Epidermal melanocyte (primary cell): ENCODE data around the gene KRTAP12-2.
"Not testable (repeated sequence)": the region's sequence is repeated elsewhere in the genome, so short reads cannot be mapped to it uniquely, and the experiment has no call there.

Source experiments
- DNase-seq: peaks from one replicate; pipeline ENCODE4 v3.0.0; 2011; ENCODE audit warnings: low spot score; ENCODE audit not compliant: insufficient read length

The KRTAP12-2 gene

GRCh38 chr21:44685050-44685449, 18.3 kb upstream of the KRTAP12-2 start:
- not testable (repeated sequence) for DNase-seq

DNA sequence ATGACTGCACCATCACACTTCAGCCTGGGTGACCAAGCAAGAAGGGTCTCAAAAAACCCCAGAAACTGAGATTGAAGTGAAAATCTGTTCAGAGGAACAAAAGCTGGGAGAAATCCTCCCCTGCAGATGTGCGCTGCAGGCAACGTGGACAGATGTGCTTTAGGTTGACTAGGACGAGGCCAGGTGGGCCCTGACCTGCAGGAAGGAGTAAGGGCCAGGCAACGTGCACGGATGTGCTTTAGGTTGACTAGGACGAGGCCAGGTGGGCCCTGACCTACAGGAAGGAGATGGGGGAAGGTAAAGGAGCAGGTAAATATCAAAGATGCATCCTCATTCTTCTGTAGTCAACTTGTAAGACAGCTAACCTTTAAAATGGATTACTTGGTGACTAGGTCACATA, 17.8 kb upstream of the KRTAP12-2 start:
- DNase-seq, result no peak

GRCh38 chr21:44684077-44684476, 17.4 kb upstream of the KRTAP12-2 start:
- no peak for DNase-seq

DNA sequence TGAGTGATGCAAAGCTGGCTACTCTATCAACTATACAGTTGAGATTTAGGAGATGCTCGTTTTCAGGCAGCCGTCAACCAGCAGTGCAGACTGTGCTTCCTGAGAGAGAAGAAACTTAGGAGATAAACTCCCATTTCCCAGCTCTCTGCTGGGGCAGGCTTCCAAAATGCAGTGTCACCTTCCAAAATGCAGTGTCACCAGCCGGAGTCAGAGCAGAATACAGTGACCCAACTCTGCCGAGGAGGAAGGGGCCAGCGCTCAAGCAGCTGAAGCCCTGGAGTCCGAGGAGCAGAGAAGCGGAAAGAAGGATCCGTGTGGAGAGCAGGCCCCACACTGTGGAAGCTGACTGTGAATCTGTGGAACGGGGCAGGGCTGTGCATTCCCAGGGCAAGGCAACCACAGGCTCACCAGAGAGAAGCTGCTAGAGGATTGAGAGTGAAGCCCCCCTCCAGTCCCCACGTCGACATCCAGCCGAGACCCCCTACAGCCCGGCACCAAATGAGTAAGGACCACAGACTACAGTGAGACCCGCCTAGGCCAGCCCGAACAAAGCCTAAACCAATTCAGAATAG, 15.9 kb upstream of the KRTAP12-2 start:
- no peak for DNase-seq

GRCh38 chr21:44681861-44682579, 15.3 kb upstream of the KRTAP12-2 start, which contains the start of gene KRTAP12-1:
KRTAP12-1 (minus strand) TSS chr21:44682163; CDS start chr21:44682123, 40 bp downstream.
- DNase-seq, result no peak

DNA sequence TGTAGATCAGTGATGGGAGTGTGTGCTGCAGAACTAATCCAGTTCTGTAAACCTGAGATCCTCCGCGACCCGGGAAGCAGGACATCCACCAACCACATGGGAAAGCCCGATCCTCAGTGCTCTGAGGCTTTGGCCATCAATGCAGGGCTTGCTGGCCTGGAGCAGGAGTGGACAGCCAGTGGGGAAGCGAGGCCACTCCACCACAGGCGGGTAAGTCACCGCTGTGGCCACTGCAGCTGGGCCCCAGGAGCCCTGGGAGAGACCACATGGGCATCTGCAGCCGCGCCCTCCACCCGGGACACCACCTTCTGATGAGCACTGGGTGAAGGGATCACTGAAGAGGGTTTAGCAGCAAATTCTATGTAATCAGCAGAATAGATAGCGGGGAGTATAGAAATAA, 14.4 kb upstream of the KRTAP12-2 start:
- no peak for DNase-seq

- DNase-seq, result no peak
Observed at GRCh38 chr21:44677881-44678280, 11.2 kb upstream of the KRTAP12-2 start.

DNA sequence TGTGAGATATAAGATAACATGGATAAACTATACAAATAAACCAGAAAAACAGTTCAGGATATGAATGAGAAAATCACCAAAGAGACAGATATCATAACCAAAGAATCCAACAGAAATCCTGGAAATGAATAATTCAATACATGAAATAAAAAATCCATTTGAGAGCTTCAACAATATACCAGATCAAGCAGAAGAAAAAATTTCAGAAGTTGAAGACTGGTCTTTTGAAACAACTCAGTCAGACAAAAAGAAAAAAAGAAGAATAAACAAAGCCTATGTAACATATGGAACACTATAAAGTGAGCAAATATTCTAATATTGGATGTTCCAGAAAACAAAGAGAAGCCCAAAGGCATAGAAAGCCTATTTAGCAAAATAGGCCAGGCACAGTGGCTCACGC, 5.2 kb upstream of the KRTAP12-2 start:
- no peak for DNase-seq

DNA sequence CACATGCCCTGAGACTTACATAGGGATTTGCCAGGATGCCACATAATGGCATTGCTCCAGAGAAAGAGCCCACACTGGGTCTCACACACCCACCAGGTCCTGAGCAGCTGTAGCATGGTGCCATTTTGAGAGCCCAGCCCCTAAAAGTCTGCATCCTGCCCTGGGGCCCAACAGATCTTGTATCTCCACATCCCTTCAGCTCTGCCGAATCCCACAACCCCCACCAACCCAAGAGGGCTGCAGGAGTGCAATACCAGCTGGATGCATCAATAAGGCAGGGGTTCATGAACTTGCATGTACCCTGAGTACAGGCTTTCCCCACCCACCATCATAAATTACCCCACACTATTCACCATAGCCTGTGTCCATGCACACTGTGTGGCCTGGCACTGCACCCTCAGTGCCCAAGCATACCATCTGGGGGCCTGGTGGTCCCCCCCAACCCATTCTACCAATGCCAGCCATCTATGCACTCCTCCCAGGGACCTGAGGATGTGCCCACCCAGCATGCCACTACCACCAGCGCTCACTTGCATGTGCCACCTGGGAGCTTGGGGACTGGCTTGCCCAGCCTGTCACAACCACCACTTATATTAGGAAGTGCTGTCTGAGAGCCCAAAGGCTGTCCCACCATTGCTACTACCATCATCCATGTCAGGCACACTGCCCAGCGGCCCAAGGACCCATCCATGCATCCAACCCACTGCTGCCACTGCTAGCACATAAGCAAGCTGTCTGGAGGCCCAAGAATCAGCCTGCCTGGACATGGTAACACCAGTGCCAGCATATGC, 4.1 kb upstream of the KRTAP12-2 start:
- no peak for DNase-seq

DNA sequence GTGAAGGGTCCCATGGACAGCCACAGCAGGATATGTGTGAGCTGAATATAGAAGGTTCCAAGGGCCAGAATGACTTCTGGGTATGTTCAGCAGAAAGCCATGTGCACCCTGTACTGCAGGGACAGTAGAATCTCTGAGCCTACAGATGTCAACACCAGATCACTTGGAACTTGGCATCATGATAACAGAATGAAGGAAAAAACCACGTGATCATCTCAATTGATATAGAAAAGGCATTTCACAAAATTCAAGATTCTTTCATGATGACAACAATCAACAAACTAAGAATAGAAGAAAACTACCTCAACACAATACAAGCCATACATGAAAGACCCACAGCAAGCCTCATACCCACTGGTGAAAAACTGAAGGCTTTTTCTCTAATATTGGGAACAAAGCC, 885 bp upstream of the KRTAP12-2 start:
- DNase-seq, result no peak

GRCh38 chr21:44664691-44665090, 2.0 kb downstream of the KRTAP12-2 start:
- DNase-seq, result no peak

DNA sequence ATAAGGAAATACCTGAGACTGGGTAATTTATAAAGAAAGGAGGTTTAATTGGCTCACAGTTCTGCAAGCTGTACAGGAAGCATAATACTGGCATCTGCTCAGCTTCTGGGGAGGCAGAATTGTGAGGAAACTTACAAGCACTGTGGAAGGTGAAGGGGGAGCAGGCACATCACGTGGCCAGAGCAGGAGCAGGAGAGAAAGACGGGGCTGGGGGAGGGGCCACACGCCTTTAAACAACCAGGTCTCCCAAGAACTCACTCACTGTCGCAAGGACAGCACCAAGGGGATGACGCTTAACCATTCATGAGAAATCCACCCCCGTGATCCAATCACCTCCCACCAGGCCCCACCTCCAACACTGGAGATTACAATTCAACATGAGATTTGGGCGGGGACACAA, 5.2 kb downstream of the KRTAP12-2 start:
- not testable (repeated sequence) for DNase-seq

GRCh38 chr21:44658913-44659595, 7.7 kb downstream of the KRTAP12-2 start:
- no peak for DNase-seq

DNA sequence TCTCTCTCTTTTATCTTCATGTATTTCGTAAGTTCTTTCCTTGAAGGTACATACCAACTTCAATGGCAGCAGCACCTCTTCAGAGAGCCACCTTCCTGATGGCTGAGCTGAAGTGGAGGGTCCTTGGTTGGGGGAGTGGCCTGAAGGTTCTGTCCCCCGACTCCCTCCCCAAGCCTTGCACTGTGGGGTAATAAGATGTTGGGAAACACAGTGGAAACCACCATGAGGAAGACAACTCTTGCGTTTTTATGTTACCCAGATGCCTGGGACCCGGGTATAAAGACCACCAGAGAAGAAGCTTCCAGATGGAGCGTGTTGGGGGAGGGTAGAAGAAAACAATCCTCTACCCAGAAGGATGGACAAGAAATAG, 8.2 kb downstream of the KRTAP12-2 start:
- no peak for DNase-seq

DNA sequence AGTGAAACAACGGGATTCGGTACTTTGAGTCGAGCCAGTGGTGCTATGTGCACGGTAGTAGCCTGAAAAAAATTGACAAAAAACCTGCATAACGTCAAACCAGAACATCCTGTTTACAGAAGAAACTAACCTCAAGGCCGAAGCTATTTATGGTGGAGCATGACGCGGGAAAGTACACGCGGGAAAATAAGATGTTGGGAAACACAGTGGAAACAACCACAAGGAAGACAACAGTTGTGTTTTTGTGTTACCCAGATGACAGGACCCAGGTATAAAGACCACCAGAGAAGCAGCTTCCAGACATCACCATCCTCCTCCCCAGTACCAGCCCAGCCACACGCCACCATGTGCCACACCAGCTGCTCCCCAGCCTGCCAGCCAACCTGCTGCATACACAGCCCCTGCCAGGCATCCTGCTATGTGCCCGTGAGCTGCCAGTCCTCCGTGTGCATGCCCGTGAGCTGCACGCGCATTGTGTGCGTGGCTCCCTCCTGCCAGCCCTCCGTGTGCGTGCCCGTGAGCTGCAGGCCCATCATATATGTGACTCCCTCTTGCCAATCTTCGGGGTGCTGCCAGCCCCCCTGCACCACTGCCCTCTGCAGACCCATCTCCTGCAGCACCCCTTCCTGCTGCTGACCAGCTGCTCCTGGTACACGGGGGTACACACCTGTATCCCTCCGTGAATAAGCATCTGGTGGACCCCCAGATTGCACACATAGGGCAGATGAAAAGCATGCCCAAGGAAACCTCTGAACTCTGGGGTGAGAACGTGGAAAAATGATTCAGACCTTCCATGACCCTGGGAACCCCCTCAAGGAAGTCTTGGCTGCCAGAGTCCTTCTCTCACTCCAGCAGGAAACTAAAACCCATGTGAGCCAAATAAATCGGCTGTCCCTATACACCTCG, 8.8 kb downstream of the KRTAP12-2 start, which contains the start of gene KRTAP12-3:
Gene KRTAP12-3 (plus strand): TSS at position 298 of the 906 bp plus-strand sequence. CDS start 48 bp downstream, at position 346.
- no peak for DNase-seq

DNA sequence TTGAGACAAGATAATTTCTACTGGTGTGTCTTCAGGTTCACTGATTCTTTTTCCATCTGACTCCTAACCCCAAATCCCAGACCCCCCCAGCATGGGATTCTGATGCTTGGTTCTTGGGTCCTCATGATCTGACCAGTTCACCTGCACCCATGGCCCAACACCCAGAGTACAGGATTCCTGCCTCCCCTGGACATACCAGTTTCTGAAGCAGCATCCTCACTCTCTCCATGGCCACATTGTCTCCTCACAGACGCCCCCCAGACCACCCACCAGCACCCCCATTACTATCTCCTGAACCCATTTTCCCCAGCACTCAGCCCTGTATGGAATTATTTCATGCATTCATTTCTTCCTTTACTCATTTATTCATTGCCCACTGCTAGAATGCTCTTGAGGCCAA, 9.9 kb downstream of the KRTAP12-2 start:
- no peak for DNase-seq

DNA sequence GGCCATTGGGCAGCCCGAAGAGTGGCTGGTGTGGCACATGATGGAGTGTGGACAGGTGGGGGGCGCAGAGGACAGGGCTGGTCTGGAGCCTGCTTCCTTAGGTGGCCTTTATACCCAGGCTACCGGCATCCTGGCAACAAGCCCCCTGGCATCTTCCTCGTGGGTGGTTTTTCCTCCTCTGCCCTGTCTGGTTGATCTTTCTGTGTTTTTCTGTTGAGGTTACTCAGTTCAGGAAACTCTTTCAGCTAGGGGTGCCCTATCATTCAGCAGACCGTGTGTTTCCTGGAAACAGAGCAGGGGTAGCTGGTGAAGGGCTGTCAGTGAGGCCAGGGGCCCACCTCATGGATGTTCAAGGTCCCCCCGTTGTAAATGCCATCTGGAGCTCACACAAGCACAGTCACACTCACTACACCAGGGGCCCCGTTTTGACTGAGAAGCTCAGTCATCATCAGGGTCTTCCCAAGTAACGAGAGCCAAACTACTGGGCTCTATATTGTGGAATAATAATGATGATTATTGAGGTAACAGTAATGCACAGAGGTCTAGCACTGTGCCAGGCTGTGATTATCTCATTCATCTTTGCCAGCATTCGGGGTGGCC, 12.1 kb downstream of the KRTAP12-2 start, which contains the start of gene KRTAP12-4:
Gene KRTAP12-4 (minus strand): TSS at position 84 of the 600 bp plus-strand sequence. CDS start 45 bp downstream, at position 39.
- DNase-seq, result no peak

GRCh38 chr21:44653656-44654575, 12.8 kb downstream of the KRTAP12-2 start:
- DNase-seq, result no peak

- no peak for DNase-seq
Observed at GRCh38 chr21:44653123-44653522, 13.6 kb downstream of the KRTAP12-2 start.
